ENCODE results near the gene KIF13A. TPM values are rescaled to one million over a fixed set of nuclear protein-coding genes. Genes with fewer than 3 reads are reported as not detected.

Gene KIF13A
- total RNA-seq, 1 experiment from 2014 or later = 14.1 TPM

- CTCF ChIA-PET = interaction anchor here (0.6 to 1.5 kb wide), 3 partner anchors 214 to 636 kb away, joined by 4 to 6 read pairs (median 5); no protein-coding TSS in a partner anchor
- H3K9me3 Mint-ChIP-seq (ENCODE audit: low read depth, unreplicated experiment) = no peaks in the 10 kb centered on the region
- no peak for TF ChIP-seq CTCF (IDR thresholded peaks at IDR 0.05; ENCODE audit: unreplicated experiment)
- intact Hi-C loops (cut with micrococcal nuclease; ENCODE audit: unreplicated experiment) = loop anchor here (5.0 kb wide), 1 partner anchor 221 kb away; no protein-coding TSS in a partner anchor
- no peaks in the 10 kb centered on the region for H3K27me3 Mint-ChIP-seq (ENCODE audit: unreplicated experiment)
- no peak overlapping the region for H3K4me3 Mint-ChIP-seq (ENCODE audit: low read depth, unreplicated experiment)
- no TSS peak for BruUV-seq (replicated peaks)
- H3K4me1 Mint-ChIP-seq (ENCODE audit: low read depth, unreplicated experiment) = no peaks in the 10 kb centered on the region
- no peak for DNase-seq
- no peak overlapping the region for H3K27ac Mint-ChIP-seq (ENCODE audit: unreplicated experiment)
- peaks cover 6% of the 10 kb centered on the region for H3K36me3 Mint-ChIP-seq (ENCODE audit: insufficient read depth, unreplicated experiment)
Observed at GRCh38 chr6:17803409-17803808, 184.0 kb downstream of the KIF13A start.

- Mint-ChIP-seq H3K27ac (ENCODE audit: unreplicated experiment) (no peak overlapping the region), H3K9me3 (ENCODE audit: low read depth, unreplicated experiment) (no peaks in the 10 kb centered on the region), H3K36me3 (ENCODE audit: insufficient read depth, unreplicated experiment) (no peaks in the 10 kb centered on the region), H3K4me3 (ENCODE audit: low read depth, unreplicated experiment) (no peak overlapping the region), H3K27me3 (ENCODE audit: unreplicated experiment) (no peaks in the 10 kb centered on the region), H3K4me1 (ENCODE audit: low read depth, unreplicated experiment) (no peaks in the 10 kb centered on the region)
- no peak for TF ChIP-seq CTCF (IDR thresholded peaks at IDR 0.05; ENCODE audit: unreplicated experiment)
- CTCF ChIA-PET = no interaction called here
- no peak for DNase-seq
- BruUV-seq (replicated peaks) = no TSS peak
- intact Hi-C loops (cut with micrococcal nuclease; ENCODE audit: unreplicated experiment) = no loop called here
Observed at GRCh38 chr6:17798477-17799154, 188.8 kb downstream of the KIF13A start.

- Mint-ChIP-seq H3K27ac (ENCODE audit: unreplicated experiment) (no peak overlapping the region), H3K9me3 (ENCODE audit: low read depth, unreplicated experiment) (no peaks in the 10 kb centered on the region), H3K4me1 (ENCODE audit: low read depth, unreplicated experiment) (no peaks in the 10 kb centered on the region), H3K27me3 (ENCODE audit: unreplicated experiment) (no peaks in the 10 kb centered on the region), H3K4me3 (ENCODE audit: low read depth, unreplicated experiment) (no peak overlapping the region), H3K36me3 (ENCODE audit: insufficient read depth, unreplicated experiment) (no peaks in the 10 kb centered on the region)
- intact Hi-C loops (cut with micrococcal nuclease; ENCODE audit: unreplicated experiment) = no loop called here
- CTCF ChIA-PET = no interaction called here
- no peak for DNase-seq
- no TSS peak for BruUV-seq (replicated peaks)
- no peak for TF ChIP-seq CTCF (IDR thresholded peaks at IDR 0.05; ENCODE audit: unreplicated experiment)
Observed at GRCh38 chr6:17790489-17790888, 196.9 kb downstream of the KIF13A start.

- Mint-ChIP-seq H3K27me3 (ENCODE audit: unreplicated experiment) (no peaks in the 10 kb centered on the region), H3K4me1 (ENCODE audit: low read depth, unreplicated experiment) (no peaks in the 10 kb centered on the region), H3K4me3 (ENCODE audit: low read depth, unreplicated experiment) (no peak overlapping the region), H3K36me3 (ENCODE audit: insufficient read depth, unreplicated experiment) (no peaks in the 10 kb centered on the region), H3K9me3 (ENCODE audit: low read depth, unreplicated experiment) (no peaks in the 10 kb centered on the region), H3K27ac (ENCODE audit: unreplicated experiment) (no peak overlapping the region)
- intact Hi-C loops (cut with micrococcal nuclease; ENCODE audit: unreplicated experiment) = no loop called here
- CTCF ChIA-PET = no interaction called here
- BruUV-seq (replicated peaks) = no TSS peak
- no peak for DNase-seq
- no peak for TF ChIP-seq CTCF (IDR thresholded peaks at IDR 0.05; ENCODE audit: unreplicated experiment)
Observed at GRCh38 chr6:17785094-17785787, 202.2 kb downstream of the KIF13A start.

All from Calu3 (cell line).